WTC11 (cell line): Measurements from ENCODE around the gene GIMAP2. TPM values are rescaled to one million over a fixed set of nuclear protein-coding genes. Genes with fewer than 3 reads are reported as not detected.

Source experiments
- ATAC-seq: fragments of 200-7000 bp; cut with Tn5 transposase; 2 replicates; pipeline ENCODE4 v1.10.0; 2021; ENCODE audit warnings: mild to moderate bottlenecking, moderate library complexity
- CTCF ChIA-PET: fragments of 300-600 bp; sonication (Branson Sonifier 250); formaldehyde crosslinking; loops from one replicate; lab custom pipeline; 2021; ENCODE audit warnings: antibody characterized with exemption; lab: Charles Lee
- POLR2A ChIA-PET: fragments of 350-600 bp; sonication (Branson Sonifier 250); formaldehyde crosslinking; loops from one replicate; lab custom pipeline; 2021; ENCODE audit warnings: antibody characterized with exemption; lab: Charles Lee
- DNase-seq: peaks from one replicate; pipeline ENCODE4 v3.0.0; 2021; ENCODE audit warnings: low spot score
- H3K27ac Mint-ChIP-seq: 2 replicates; pipeline ENCODE4 v1.8.0; 2021; ENCODE audit warnings: mixed read lengths
- H3K27me3 Mint-ChIP-seq: 2 replicates; pipeline ENCODE4 v1.8.0; 2021; ENCODE audit warnings: low read depth, mild to moderate bottlenecking, moderate library complexity, mixed read lengths
- H3K36me3 Mint-ChIP-seq: 2 replicates; pipeline ENCODE4 v1.8.0; 2021; ENCODE audit warnings: mixed read lengths
- H3K4me1 Mint-ChIP-seq: 2 replicates; pipeline ENCODE4 v1.8.0; 2022; ENCODE audit warnings: mixed read lengths
- H3K4me3 Mint-ChIP-seq: 2 replicates; pipeline ENCODE4 v1.8.0; 2021; ENCODE audit warnings: mild to moderate bottlenecking, moderate library complexity, mixed read lengths
- H3K9me3 Mint-ChIP-seq: 2 replicates; pipeline ENCODE4 v1.8.0; 2021; ENCODE audit warnings: mixed read lengths
- CBFB ChIP-seq: sonication (generic); formaldehyde crosslinking; IDR thresholded peaks from 2 replicates; pipeline ENCODE4 v1.8.1; 2022; ENCODE audit warnings: mild to moderate bottlenecking, low read depth, missing genetic modification reagents
- CREM ChIP-seq: sonication (generic); formaldehyde crosslinking; IDR thresholded peaks from 2 replicates; pipeline ENCODE4 v1.8.1; 2022; ENCODE audit warnings: mild to moderate bottlenecking, missing genetic modification reagents, moderate library complexity
- ESRRA ChIP-seq: sonication (generic); formaldehyde crosslinking; IDR thresholded peaks from 2 replicates; pipeline ENCODE4 v1.8.1; 2022; ENCODE audit warnings: mild to moderate bottlenecking, missing genetic modification reagents, borderline replicate concordance
- GTF2I ChIP-seq: fragments of 250-450 bp; sonication (Bioruptor Pico); conservative IDR thresholded peaks from 2 replicates; pipeline ENCODE4 v1.4.0; 2021; ENCODE audit warnings: mild to moderate bottlenecking
- HMGXB4 ChIP-seq: sonication (generic); formaldehyde crosslinking; IDR thresholded peaks from 2 replicates; pipeline ENCODE4 v1.8.1; 2023; ENCODE audit warnings: mild to moderate bottlenecking, moderate library complexity, missing genetic modification reagents
- JAZF1 ChIP-seq: fragments of 250-450 bp; sonication (Bioruptor Pico); IDR thresholded peaks from 2 replicates; pipeline ENCODE4 v1.9.0; 2021; ENCODE audit warnings: moderate library complexity, mild to moderate bottlenecking, inconsistent platforms
- KAT7 ChIP-seq: sonication (generic); formaldehyde crosslinking; IDR thresholded peaks from 2 replicates; pipeline ENCODE4 v1.8.1; 2023; ENCODE audit warnings: missing genetic modification reagents, mild to moderate bottlenecking, borderline replicate concordance
- MLX ChIP-seq: sonication (generic); formaldehyde crosslinking; IDR thresholded peaks from 2 replicates; pipeline ENCODE4 v1.8.1; 2023; ENCODE audit warnings: mild to moderate bottlenecking, missing genetic modification reagents, moderate library complexity
- NFATC4 ChIP-seq: fragments of 250-450 bp; sonication (Bioruptor Pico); IDR thresholded peaks from 2 replicates; pipeline ENCODE4 v1.9.0; 2021; ENCODE audit warnings: mild to moderate bottlenecking
- PRRX2 ChIP-seq: fragments of 250-450 bp; sonication (Bioruptor Pico); IDR thresholded peaks from 2 replicates; pipeline ENCODE4 v1.8.0; 2021; ENCODE audit warnings: mild to moderate bottlenecking
- SMAD4 ChIP-seq: sonication (generic); formaldehyde crosslinking; IDR thresholded peaks from 2 replicates; pipeline ENCODE4 v1.8.0; 2022; ENCODE audit warnings: mild to moderate bottlenecking, missing genetic modification reagents
- TEAD4 ChIP-seq: sonication (generic); formaldehyde crosslinking; IDR thresholded peaks from 2 replicates; pipeline ENCODE4 v1.8.0; 2022; ENCODE audit warnings: mild to moderate bottlenecking, missing genetic modification reagents
- ZMAT4 ChIP-seq: fragments of 250-450 bp; sonication (Bioruptor Pico); IDR thresholded peaks from 2 replicates; pipeline ENCODE4 v1.9.0; 2021; ENCODE audit warnings: mild to moderate bottlenecking
- total RNA-seq: library from RNA; stranded (reverse); gene quantifications from 3 replicates; pipeline ENCODE4 v1.2.3, GENCODE V29; 2021
- TF ChIP-seq, protein P1 (sequence below): sonication (generic); formaldehyde crosslinking; IDR thresholded peaks from 2 replicates; pipeline ENCODE4 v1.8.0; 2023; ENCODE audit warnings: missing genetic modification reagents
- TF ChIP-seq, protein P2 (sequence below): fragments of 250-450 bp; sonication (Bioruptor Pico); IDR thresholded peaks from 2 replicates; pipeline ENCODE4 v2.1.2; 2022; ENCODE audit warnings: mild to moderate bottlenecking, moderate library complexity
- TF ChIP-seq, protein P3 (sequence below): sonication (generic); formaldehyde crosslinking; IDR thresholded peaks from 2 replicates; pipeline ENCODE4 v1.8.1; 2022; ENCODE audit warnings: mild to moderate bottlenecking, missing genetic modification reagents, moderate library complexity, borderline replicate concordance
- TF ChIP-seq, protein P4 (sequence below): sonication (generic); formaldehyde crosslinking; IDR thresholded peaks from 2 replicates; pipeline ENCODE4 v1.8.0; 2022; ENCODE audit warnings: missing genetic modification reagents

Gene GIMAP2
- total RNA-seq, 1 experiment from 2014 or later = 0.15 TPM

DNA sequence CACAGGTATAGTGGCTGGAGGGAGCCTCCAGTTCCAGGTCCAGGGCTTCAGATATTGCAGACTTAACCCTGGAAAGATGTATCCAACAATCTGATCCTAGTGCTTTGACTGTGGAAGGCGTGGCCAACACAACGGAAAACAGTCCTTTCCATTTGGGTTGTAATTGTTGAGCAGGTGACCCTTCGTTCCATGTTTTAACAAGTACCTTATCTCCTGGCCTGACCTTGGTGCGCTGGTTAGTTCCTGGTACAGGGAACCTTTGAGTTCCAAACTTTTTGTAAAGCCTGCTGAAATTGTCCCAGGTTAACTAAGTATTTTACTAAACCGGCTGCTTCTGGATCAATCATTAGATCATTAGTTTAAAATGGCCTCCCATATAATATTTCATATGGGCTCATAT is 29.5 kb upstream of the GIMAP2 start:
- DNase-seq (no peak), ATAC-seq (no peak)
- peaks cover 8% of the 10 kb centered on the region for H3K36me3 Mint-ChIP-seq
- H3K27me3 Mint-ChIP-seq = peaks cover 41% of the 10 kb centered on the region
- H3K9me3 Mint-ChIP-seq = peaks cover 42% of the 10 kb centered on the region
- H3K4me3 Mint-ChIP-seq = no peak overlapping the region
- H3K27ac Mint-ChIP-seq = no peak overlapping the region
- TF ChIP-seq, protein P1, sequence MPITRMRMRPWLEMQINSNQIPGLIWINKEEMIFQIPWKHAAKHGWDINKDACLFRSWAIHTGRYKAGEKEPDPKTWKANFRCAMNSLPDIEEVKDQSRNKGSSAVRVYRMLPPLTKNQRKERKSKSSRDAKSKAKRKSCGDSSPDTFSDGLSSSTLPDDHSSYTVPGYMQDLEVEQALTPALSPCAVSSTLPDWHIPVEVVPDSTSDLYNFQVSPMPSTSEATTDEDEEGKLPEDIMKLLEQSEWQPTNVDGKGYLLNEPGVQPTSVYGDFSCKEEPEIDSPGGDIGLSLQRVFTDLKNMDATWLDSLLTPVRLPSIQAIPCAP (CRISPR knock-in tag) = no peak
- TF ChIP-seq TEAD4 (no peak), GTF2I (CRISPR knock-in tag) (no peak), CBFB (CRISPR knock-in tag) (no peak), ESRRA (CRISPR knock-in tag) (no peak), JAZF1 (CRISPR knock-in tag) (no peak), SMAD4 (CRISPR knock-in tag) (no peak), ZMAT4 (CRISPR knock-in tag) (no peak), NFATC4 (CRISPR knock-in tag) (no peak), KAT7 (CRISPR knock-in tag) (no peak), CREM (CRISPR knock-in tag) (no peak), MLX (CRISPR knock-in tag) (no peak)
- TF ChIP-seq, protein P2, sequence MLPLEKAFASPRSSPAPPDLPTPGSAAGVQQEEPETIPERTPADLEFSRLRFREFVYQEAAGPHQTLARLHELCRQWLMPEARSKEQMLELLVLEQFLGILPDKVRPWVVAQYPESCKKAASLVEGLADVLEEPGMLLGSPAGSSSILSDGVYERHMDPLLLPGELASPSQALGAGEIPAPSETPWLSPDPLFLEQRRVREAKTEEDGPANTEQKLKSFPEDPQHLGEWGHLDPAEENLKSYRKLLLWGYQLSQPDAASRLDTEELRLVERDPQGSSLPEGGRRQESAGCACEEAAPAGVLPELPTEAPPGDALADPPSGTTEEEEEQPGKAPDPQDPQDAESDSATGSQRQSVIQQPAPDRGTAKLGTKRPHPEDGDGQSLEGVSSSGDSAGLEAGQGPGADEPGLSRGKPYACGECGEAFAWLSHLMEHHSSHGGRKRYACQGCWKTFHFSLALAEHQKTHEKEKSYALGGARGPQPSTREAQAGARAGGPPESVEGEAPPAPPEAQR = no peak
- H3K4me1 Mint-ChIP-seq = peaks cover 19% of the 10 kb centered on the region
- POLR2A ChIA-PET = no interaction called here
- CTCF ChIA-PET = no interaction called here

DNA sequence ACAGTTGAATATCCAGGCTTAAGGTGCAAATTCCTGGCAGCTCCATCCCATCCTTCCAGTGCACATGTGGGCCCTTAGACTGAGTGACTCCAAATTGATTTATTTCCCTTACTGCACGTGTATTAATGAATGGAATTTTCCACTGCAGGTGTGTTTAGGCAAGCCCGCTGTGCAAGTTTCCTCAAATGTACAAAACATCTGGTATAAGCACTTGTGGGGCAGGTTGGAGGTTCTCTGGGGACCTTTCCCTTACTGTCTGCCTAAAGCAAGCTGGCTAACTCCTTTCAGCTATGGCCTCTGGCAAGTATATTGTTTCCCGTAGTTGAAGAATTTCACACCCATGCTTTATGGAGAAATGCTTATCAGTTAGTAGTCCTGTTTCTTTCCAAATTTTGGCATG is 28.0 kb upstream of the GIMAP2 start:
- ATAC-seq (no peak), DNase-seq (no peak)
- Mint-ChIP-seq H3K4me3 (no peak overlapping the region), H3K4me1 (peaks cover 19% of the 10 kb centered on the region), H3K36me3 (peaks cover 6% of the 10 kb centered on the region), H3K9me3 (peaks cover 29% of the 10 kb centered on the region), H3K27ac (no peak overlapping the region), H3K27me3 (peaks cover 44% of the 10 kb centered on the region)
- ChIA-PET POLR2A (no interaction called here), CTCF (no interaction called here)
- TF ChIP-seq HMGXB4 (no peak), PRRX2 (CRISPR knock-in tag) (no peak)
- TF ChIP-seq, protein P3, sequence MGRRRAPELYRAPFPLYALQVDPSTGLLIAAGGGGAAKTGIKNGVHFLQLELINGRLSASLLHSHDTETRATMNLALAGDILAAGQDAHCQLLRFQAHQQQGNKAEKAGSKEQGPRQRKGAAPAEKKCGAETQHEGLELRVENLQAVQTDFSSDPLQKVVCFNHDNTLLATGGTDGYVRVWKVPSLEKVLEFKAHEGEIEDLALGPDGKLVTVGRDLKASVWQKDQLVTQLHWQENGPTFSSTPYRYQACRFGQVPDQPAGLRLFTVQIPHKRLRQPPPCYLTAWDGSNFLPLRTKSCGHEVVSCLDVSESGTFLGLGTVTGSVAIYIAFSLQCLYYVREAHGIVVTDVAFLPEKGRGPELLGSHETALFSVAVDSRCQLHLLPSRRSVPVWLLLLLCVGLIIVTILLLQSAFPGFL (CRISPR knock-in tag) = no peak
- TF ChIP-seq, protein P4, sequence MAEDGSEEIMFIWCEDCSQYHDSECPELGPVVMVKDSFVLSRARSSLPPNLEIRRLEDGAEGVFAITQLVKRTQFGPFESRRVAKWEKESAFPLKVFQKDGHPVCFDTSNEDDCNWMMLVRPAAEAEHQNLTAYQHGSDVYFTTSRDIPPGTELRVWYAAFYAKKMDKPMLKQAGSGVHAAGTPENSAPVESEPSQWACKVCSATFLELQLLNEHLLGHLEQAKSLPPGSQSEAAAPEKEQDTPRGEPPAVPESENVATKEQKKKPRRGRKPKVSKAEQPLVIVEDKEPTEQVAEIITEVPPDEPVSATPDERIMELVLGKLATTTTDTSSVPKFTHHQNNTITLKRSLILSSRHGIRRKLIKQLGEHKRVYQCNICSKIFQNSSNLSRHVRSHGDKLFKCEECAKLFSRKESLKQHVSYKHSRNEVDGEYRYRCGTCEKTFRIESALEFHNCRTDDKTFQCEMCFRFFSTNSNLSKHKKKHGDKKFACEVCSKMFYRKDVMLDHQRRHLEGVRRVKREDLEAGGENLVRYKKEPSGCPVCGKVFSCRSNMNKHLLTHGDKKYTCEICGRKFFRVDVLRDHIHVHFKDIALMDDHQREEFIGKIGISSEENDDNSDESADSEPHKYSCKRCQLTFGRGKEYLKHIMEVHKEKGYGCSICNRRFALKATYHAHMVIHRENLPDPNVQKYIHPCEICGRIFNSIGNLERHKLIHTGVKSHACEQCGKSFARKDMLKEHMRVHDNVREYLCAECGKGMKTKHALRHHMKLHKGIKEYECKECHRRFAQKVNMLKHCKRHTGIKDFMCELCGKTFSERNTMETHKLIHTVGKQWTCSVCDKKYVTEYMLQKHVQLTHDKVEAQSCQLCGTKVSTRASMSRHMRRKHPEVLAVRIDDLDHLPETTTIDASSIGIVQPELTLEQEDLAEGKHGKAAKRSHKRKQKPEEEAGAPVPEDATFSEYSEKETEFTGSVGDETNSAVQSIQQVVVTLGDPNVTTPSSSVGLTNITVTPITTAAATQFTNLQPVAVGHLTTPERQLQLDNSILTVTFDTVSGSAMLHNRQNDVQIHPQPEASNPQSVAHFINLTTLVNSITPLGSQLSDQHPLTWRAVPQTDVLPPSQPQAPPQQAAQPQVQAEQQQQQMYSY (CRISPR knock-in tag) = no peak
